ENCODE results near the gene OR1B1. TPM values are rescaled to one million over a fixed set of nuclear protein-coding genes. Genes with fewer than 3 reads are reported as not detected.

OR1B1 gene
- not detected for total RNA-seq
- not detected for polyA plus RNA-seq

- H3K27ac ChIP-seq (ENCODE audit: low read depth in 1 of 2, low read length in 2 of 2), result no peak within 1 kb of the TSS
- no peak within 1 kb of the TSS for H3K9ac ChIP-seq (ENCODE audit: low read depth in 1 of 2, low read length in 2 of 2)
- no peak for TF ChIP-seq HNF4G (IDR thresholded peaks at IDR 0.05)
- TF ChIP-seq REST (IDR thresholded peaks at IDR 0.05), result no peak
- no peak for TF ChIP-seq CTCF (IDR thresholded peaks at IDR 0.05; ENCODE audit: low read depth, low read length, missing input control)
- no peak for TF ChIP-seq ATF3 (IDR thresholded peaks at IDR 0.05)
- no peaks in the 10 kb centered on the region for H3K36me3 ChIP-seq (ENCODE audit: control insufficient read depth in 4 of 4, insufficient read depth in 3 of 4, low read depth in 1 of 4, low read length in 3 of 4)
- no peaks in the 10 kb centered on the region for H3K4me1 ChIP-seq (ENCODE audit: control insufficient read depth in 4 of 4, insufficient read depth in 4 of 4, low read length in 3 of 4)
- 90% methylated on average over 3 of the region's 3 CpGs for whole genome bisulfite sequencing
- DNase-seq (ENCODE audit: low spot score), result no peak
- H3K4me3 ChIP-seq (ENCODE audit: low read depth in 1 of 3, low read length in 3 of 3), result no peak within 1 kb of the TSS
- peaks cover 0 to 5% (median 1%) of the 10 kb centered on the region in 4 donors for H3K9me3 ChIP-seq (ENCODE audit: control insufficient read depth in 4 of 4, low read length in 3 of 4)
- no peaks in the 10 kb centered on the region for H3K27me3 ChIP-seq (ENCODE audit: control insufficient read depth in 4 of 4, insufficient read depth in 4 of 4, low read length in 3 of 4)
Measured at GRCh38 chr9:122657527-122657926, at the start of gene OR1B1. OR1B1 (minus strand) TSS chr9:122657627.

GRCh38 chr9:122695696-122696095, 38.3 kb upstream of the OR1B1 start:
- Histone ChIP-seq H3K9ac (ENCODE audit: low read depth in 1 of 2, low read length in 2 of 2) (no peak overlapping the region), H3K27ac (ENCODE audit: low read depth in 1 of 2, low read length in 2 of 2) (no peak overlapping the region), H3K4me3 (ENCODE audit: low read depth in 1 of 3, low read length in 3 of 3) (no peak overlapping the region), H3K9me3 (ENCODE audit: control insufficient read depth in 4 of 4, low read length in 3 of 4) (peaks cover 2 to 15% (median 6%) of the 10 kb centered on the region in 4 donors), H3K27me3 (ENCODE audit: control insufficient read depth in 4 of 4, insufficient read depth in 4 of 4, low read length in 3 of 4) (no peaks in the 10 kb centered on the region), H3K36me3 (ENCODE audit: control insufficient read depth in 4 of 4, insufficient read depth in 3 of 4, low read depth in 1 of 4, low read length in 3 of 4) (no peaks in the 10 kb centered on the region), H3K4me1 (ENCODE audit: control insufficient read depth in 4 of 4, insufficient read depth in 4 of 4, low read length in 3 of 4) (no peaks in the 10 kb centered on the region)
- DNase-seq (ENCODE audit: low spot score), result no peak
- 92% methylated on average over 1 of the region's 1 CpG for WGBS
- TF ChIP-seq FOXA2 (IDR thresholded peaks at IDR 0.05), result no peak
- TF ChIP-seq MAX (IDR thresholded peaks at IDR 0.05), result no peak
- TF ChIP-seq REST (IDR thresholded peaks at IDR 0.05), result no peak
- no peak for TF ChIP-seq SP1 (IDR thresholded peaks at IDR 0.05)
- no peak for TF ChIP-seq HNF4G (IDR thresholded peaks at IDR 0.05)
- no peak for TF ChIP-seq FOXA1 (IDR thresholded peaks at IDR 0.05)
- TF ChIP-seq JUND (IDR thresholded peaks at IDR 0.05), result no peak
- no peak for TF ChIP-seq GABPA (IDR thresholded peaks at IDR 0.05 in 1 of 2, conservative IDR thresholded peaks at IDR 0.05 in 1 of 2)
- TF ChIP-seq NR2F2 (IDR thresholded peaks at IDR 0.05), result no peak
- TF ChIP-seq CTCF (IDR thresholded peaks at IDR 0.05; ENCODE audit: low read depth, low read length, missing input control), result no peak
